ENCODE results near the gene DENND1A.

Gene DENND1A

DNA sequence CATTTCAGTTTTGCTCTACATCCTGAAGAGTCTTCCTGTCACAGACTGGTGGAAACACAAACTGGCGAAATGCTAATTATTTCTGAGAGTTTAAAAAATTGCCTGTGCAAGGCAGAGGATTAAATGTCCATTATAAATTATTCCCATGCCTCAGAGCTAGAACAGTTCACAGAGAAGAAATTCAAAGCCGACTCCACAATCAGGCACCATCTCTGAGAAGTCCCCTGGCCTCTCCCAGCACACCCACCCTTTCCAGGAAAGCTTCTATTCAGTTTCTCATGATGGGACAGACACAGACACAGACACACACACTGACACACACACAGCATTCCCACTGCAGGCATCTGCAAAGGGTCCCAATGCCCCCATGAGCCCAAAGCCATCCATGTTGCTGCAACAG, 253.1 kb downstream of the DENND1A start:
- H3K27ac ChIP-seq: no peak overlapping the region
- H3K9me3 ChIP-seq (ENCODE audit: control insufficient read depth, low read length): no peaks in the 10 kb centered on the region
- no peaks in the 10 kb centered on the region for H3K4me1 ChIP-seq
- no peaks in the 10 kb centered on the region for H3K27me3 ChIP-seq (ENCODE audit: control insufficient read depth, insufficient read depth, low read length)
- TF ChIP-seq, protein P1, sequence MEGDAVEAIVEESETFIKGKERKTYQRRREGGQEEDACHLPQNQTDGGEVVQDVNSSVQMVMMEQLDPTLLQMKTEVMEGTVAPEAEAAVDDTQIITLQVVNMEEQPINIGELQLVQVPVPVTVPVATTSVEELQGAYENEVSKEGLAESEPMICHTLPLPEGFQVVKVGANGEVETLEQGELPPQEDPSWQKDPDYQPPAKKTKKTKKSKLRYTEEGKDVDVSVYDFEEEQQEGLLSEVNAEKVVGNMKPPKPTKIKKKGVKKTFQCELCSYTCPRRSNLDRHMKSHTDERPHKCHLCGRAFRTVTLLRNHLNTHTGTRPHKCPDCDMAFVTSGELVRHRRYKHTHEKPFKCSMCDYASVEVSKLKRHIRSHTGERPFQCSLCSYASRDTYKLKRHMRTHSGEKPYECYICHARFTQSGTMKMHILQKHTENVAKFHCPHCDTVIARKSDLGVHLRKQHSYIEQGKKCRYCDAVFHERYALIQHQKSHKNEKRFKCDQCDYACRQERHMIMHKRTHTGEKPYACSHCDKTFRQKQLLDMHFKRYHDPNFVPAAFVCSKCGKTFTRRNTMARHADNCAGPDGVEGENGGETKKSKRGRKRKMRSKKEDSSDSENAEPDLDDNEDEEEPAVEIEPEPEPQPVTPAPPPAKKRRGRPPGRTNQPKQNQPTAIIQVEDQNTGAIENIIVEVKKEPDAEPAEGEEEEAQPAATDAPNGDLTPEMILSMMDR (IDR thresholded peaks at IDR 0.05): no peak
- no peak overlapping the region for H2AFZ ChIP-seq
- H3K9ac ChIP-seq: no peak overlapping the region
- no peak overlapping the region for H3K4me3 ChIP-seq (ENCODE audit: low read depth, low read length)
- H3K79me2 ChIP-seq: no peaks in the 10 kb centered on the region
- no peak overlapping the region for H3K4me2 ChIP-seq (ENCODE audit: low read length)
- H3K36me3 ChIP-seq (ENCODE audit: control insufficient read depth, insufficient read depth, low read length): no peaks in the 10 kb centered on the region

DNA sequence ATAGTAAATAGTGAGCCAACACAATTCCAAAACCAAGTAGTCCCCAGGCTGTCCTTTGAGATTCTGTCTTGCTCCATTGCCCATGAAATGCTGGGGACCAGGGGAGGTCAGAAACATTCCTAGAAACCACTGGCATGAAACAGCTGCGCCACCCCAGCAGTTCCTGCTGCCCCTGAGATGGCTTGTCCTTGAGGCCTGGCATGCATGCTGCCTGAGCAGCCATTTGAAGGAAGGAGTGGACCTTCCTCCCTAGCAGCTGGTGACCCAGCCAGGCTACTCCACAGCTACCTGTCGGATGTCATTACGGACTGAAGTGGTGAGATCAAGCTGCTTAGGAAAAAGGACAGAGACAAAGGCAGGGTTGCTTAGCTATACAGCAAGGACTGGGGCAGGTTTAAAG, 260.6 kb downstream of the DENND1A start:
- H3K4me2 ChIP-seq (ENCODE audit: low read length): peak overlapping the region; percentile 6
- H2AFZ ChIP-seq: no peak overlapping the region
- H3K27ac ChIP-seq: no peak overlapping the region
- H3K27me3 ChIP-seq (ENCODE audit: control insufficient read depth, insufficient read depth, low read length): no peaks in the 10 kb centered on the region
- no peaks in the 10 kb centered on the region for H3K9me3 ChIP-seq (ENCODE audit: control insufficient read depth, low read length)
- no peaks in the 10 kb centered on the region for H3K4me1 ChIP-seq
- H3K36me3 ChIP-seq (ENCODE audit: control insufficient read depth, insufficient read depth, low read length): no peaks in the 10 kb centered on the region
- TF ChIP-seq, protein P1 (IDR thresholded peaks at IDR 0.05): no peak
- H3K79me2 ChIP-seq: no peaks in the 10 kb centered on the region
- no peak overlapping the region for H3K9ac ChIP-seq
- H3K4me3 ChIP-seq (ENCODE audit: low read depth, low read length): no peak overlapping the region

DNA sequence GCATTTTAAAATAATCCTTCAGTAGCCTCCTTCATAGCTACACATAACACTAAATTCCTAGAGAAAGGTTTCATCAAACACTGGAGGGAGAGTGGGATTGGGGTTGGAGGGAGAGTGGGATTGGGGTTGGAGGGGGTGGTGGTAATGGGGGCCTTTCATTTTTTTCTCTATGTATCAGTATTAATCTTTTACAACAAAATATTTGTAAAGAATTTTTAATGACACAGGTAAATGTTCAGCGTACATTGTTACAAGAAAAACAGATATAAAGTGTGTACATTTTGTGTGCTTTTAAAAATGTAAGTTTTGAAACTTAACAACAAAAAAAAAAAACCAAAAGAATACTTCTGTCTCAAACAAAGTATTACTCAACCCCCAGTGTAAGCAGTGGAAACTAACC, 266.4 kb downstream of the DENND1A start:
- H3K27me3 ChIP-seq (ENCODE audit: control insufficient read depth, insufficient read depth, low read length): no peaks in the 10 kb centered on the region
- H3K9me3 ChIP-seq (ENCODE audit: control insufficient read depth, low read length): no peaks in the 10 kb centered on the region
- H3K36me3 ChIP-seq (ENCODE audit: control insufficient read depth, insufficient read depth, low read length): no peaks in the 10 kb centered on the region
- H3K4me1 ChIP-seq: no peaks in the 10 kb centered on the region
- no peak overlapping the region for H3K9ac ChIP-seq
- no peak overlapping the region for H3K27ac ChIP-seq
- no peaks in the 10 kb centered on the region for H3K79me2 ChIP-seq
- H2AFZ ChIP-seq: no peak overlapping the region
- TF ChIP-seq, protein P1 (IDR thresholded peaks at IDR 0.05): no peak
- H3K4me3 ChIP-seq (ENCODE audit: low read depth, low read length): no peak overlapping the region
- H3K4me2 ChIP-seq (ENCODE audit: low read length): no peak overlapping the region

DNA sequence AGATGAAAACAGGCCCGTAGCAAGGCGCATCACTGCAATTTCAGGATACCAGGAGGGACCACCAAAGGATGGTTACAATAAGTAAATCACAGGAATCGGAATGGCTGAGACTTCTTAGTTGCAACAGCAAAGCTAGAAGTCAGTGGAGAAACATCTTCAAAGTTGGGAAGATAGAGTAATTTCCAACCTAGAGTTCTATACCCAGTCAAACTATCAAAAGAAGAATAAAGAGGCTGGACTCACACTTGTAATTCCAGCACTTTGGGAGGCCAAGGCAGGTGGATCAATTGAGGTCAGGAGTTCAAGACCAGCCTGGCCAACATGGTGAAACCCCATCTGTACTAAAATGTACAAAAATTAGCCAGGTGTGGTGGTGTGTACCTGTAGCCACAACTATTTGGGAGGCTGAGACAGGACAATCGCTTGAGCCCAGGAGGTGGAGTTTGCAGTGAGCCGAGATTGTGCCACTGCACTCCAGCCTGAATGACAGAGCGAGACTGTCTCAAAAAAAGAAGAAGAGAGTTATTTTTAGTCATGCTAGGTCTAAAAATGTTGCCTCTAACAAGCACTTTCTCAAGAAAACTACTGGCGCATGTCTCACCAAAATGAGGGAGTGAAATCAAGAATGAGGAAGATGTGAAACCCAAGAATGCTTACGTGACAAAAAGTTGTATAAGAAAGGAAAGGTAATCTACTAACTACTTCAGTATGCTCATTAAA, 267.7 kb downstream of the DENND1A start:
- H3K36me3 ChIP-seq (ENCODE audit: control insufficient read depth, insufficient read depth, low read length): no peaks in the 10 kb centered on the region
- no peaks in the 10 kb centered on the region for H3K27me3 ChIP-seq (ENCODE audit: control insufficient read depth, insufficient read depth, low read length)
- H3K9me3 ChIP-seq (ENCODE audit: control insufficient read depth, low read length): no peaks in the 10 kb centered on the region
- TF ChIP-seq, protein P1 (IDR thresholded peaks at IDR 0.05): no peak
- H3K79me2 ChIP-seq: no peaks in the 10 kb centered on the region
- H3K4me2 ChIP-seq (ENCODE audit: low read length): no peak overlapping the region
- H3K27ac ChIP-seq: no peak overlapping the region
- no peak overlapping the region for H3K4me3 ChIP-seq (ENCODE audit: low read depth, low read length)
- no peak overlapping the region for H3K9ac ChIP-seq
- no peaks in the 10 kb centered on the region for H3K4me1 ChIP-seq
- no peak overlapping the region for H2AFZ ChIP-seq
